Measurements from ENCODE around the gene HPD.

DNA sequence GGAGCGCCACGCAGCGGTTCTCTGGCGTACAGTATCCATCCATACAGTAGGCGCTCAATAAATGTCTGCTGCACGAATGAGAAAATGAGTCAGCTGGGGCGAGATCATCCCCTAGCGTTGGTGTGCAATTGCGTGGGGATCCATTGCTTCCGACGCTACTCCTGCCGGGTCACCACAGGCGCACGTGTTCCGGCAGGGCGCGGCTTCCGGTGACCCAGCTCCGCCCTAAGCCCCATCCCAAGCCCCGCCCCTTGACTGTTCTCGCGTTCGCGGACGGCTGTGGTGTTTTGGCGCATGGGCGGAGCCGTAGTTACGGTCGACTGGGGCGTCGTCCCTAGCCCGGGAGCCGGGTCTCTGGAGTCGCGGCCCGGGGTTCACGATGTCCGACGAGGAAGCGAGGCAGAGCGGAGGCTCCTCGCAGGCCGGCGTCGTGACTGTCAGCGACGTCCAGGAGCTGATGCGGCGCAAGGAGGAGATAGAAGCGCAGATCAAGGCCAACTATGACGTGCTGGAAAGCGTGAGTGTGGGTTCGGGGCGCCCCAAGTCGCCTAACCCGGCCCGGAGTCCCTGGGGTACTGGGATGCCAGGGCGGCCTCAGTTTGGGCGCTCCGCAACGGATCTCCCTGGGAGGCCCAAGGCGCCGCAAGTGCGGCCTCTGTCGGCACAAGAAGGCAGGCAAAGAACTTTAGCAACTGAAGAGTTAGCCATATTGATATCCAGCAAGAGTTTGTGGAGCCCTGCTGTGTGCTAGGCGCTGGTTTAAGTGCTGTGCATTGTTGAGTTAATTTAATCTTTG is 30.0 kb upstream of the HPD start, which contains the start of gene PSMD9:
- TF ChIP-seq, protein P1, sequence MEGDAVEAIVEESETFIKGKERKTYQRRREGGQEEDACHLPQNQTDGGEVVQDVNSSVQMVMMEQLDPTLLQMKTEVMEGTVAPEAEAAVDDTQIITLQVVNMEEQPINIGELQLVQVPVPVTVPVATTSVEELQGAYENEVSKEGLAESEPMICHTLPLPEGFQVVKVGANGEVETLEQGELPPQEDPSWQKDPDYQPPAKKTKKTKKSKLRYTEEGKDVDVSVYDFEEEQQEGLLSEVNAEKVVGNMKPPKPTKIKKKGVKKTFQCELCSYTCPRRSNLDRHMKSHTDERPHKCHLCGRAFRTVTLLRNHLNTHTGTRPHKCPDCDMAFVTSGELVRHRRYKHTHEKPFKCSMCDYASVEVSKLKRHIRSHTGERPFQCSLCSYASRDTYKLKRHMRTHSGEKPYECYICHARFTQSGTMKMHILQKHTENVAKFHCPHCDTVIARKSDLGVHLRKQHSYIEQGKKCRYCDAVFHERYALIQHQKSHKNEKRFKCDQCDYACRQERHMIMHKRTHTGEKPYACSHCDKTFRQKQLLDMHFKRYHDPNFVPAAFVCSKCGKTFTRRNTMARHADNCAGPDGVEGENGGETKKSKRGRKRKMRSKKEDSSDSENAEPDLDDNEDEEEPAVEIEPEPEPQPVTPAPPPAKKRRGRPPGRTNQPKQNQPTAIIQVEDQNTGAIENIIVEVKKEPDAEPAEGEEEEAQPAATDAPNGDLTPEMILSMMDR (IDR thresholded peaks at IDR 0.05 in 4 of 5, conservative IDR thresholded peaks at IDR 0.05 in 1 of 5), result peak; percentile 61 to 77 (median 70)
- peak; percentile 67 to 75 for TF ChIP-seq POLR2A (IDR thresholded peaks at IDR 0.05)
